HEK293 (cell line): ENCODE data around the gene CTF1.
"Not testable (repeated sequence)": the region's sequence is repeated elsewhere in the genome, so short reads cannot be mapped to it uniquely, and the experiment has no call there.

Experiments
- CTCF ChIA-PET: fragments of 350-600 bp; formaldehyde crosslinking; extraction: SDS; loops from one replicate; lab custom pipeline; 2021; ENCODE audit warnings: antibody characterized with exemption; lab: Yijun Ruan, JAX
- POLR2A ChIA-PET: fragments of 300-600 bp; formaldehyde crosslinking; extraction: SDS; loops from one replicate; lab custom pipeline; 2020; ENCODE audit warnings: antibody characterized with exemption, inconsistent platforms; lab: Yijun Ruan, JAX
- H3K27ac ChIP-seq: fragments of 200-500 bp; sonication (Bioruptor generic); 2 replicates; pipeline ENCODE4 v1.5.1; 2014; ENCODE audit warnings: low read depth, low read length, control low read depth, inconsistent platforms; ENCODE audit errors: extremely low read depth
- H3K36me3 ChIP-seq, 2 experiments: fragments of 200-500 bp in 1 of 2; sonication (Bioruptor generic) in 1 of 2; 1 replicate in 1 of 2; 2 replicates in 1 of 2; pipeline ENCODE4 v1.5.1; 2014 to 2017; ENCODE audit warnings: inconsistent platforms in 2 of 2, low read length in 2 of 2; ENCODE audit not compliant: control insufficient read depth in 2 of 2, insufficient read depth in 1 of 2
- H3K4me1 ChIP-seq: fragments of 200-500 bp; sonication (Bioruptor generic); 2 replicates; pipeline ENCODE4 v1.5.1; 2014; ENCODE audit warnings: mild to moderate bottlenecking, low read length, inconsistent platforms; ENCODE audit not compliant: control insufficient read depth, insufficient read depth
- H3K4me3 ChIP-seq: 2 replicates; pipeline ENCODE4 v1.5.1; 2011; ENCODE audit warnings: low read depth, mild to moderate bottlenecking, control low read depth, low read length, moderate library complexity
- H3K9me3 ChIP-seq: fragments of 200-500 bp; sonication (Bioruptor generic); 2 replicates; pipeline ENCODE4 v1.5.1; 2014; ENCODE audit warnings: low read depth, low read length, inconsistent platforms; ENCODE audit not compliant: control insufficient read depth, insufficient read depth
- EGR2 ChIP-seq: fragments of 450-650 bp; formaldehyde crosslinking; IDR thresholded peaks from 2 replicates; pipeline ENCODE4 v1.5.1; 2016; ENCODE audit warnings: low read depth, missing biosample characterization, missing genetic modification characterization
- GLIS2 ChIP-seq: fragments of 450-650 bp; formaldehyde crosslinking; IDR thresholded peaks from 2 replicates; pipeline ENCODE4 v1.5.1; 2016; ENCODE audit warnings: missing biosample characterization, missing genetic modification characterization
- KLF1 ChIP-seq: fragments of 450-650 bp; formaldehyde crosslinking; IDR thresholded peaks from 2 replicates; pipeline ENCODE4 v1.5.1; 2016; ENCODE audit warnings: missing biosample characterization, missing genetic modification characterization
- KLF9 ChIP-seq: fragments of 450-650 bp; formaldehyde crosslinking; IDR thresholded peaks from 2 replicates; pipeline ENCODE4 v1.5.1; 2016; ENCODE audit warnings: missing biosample characterization, missing genetic modification characterization, low read depth
- OSR2 ChIP-seq: fragments of 450-650 bp; formaldehyde crosslinking; IDR thresholded peaks from 2 replicates; pipeline ENCODE4 v1.5.1; 2016; ENCODE audit warnings: missing biosample characterization, missing genetic modification characterization
- PRDM10 ChIP-seq: fragments of 450-650 bp; formaldehyde crosslinking; IDR thresholded peaks from 2 replicates; pipeline ENCODE4 v1.5.1; 2016; ENCODE audit warnings: missing biosample characterization, missing genetic modification characterization
- WT1 ChIP-seq: fragments of 450-650 bp; formaldehyde crosslinking; IDR thresholded peaks from 2 replicates; pipeline ENCODE4 v1.5.1; 2016; ENCODE audit warnings: missing biosample characterization, missing genetic modification characterization
- YY1 ChIP-seq: fragments of 450-650 bp; formaldehyde crosslinking; IDR thresholded peaks from 2 replicates; pipeline ENCODE4 v1.5.1; 2018; ENCODE audit warnings: missing biosample characterization, missing genetic modification characterization
- ZBTB17 ChIP-seq: fragments of 450-650 bp; formaldehyde crosslinking; IDR thresholded peaks from 2 replicates; pipeline ENCODE4 v1.5.1; 2016; ENCODE audit warnings: missing biosample characterization, missing genetic modification characterization
- ZBTB7A ChIP-seq: fragments of 450-650 bp; formaldehyde crosslinking; IDR thresholded peaks from 2 replicates; pipeline ENCODE4 v1.5.1; 2016; ENCODE audit warnings: low read depth, missing biosample characterization, missing genetic modification characterization
- ZFHX2 ChIP-seq: fragments of 450-650 bp; formaldehyde crosslinking; conservative IDR thresholded peaks from 2 replicates; pipeline ENCODE4 v1.5.1; 2016; ENCODE audit warnings: missing biosample characterization, missing genetic modification characterization
- ZNF157 ChIP-seq: fragments of 450-650 bp; formaldehyde crosslinking; IDR thresholded peaks from 2 replicates; pipeline ENCODE4 v1.5.1; 2016; ENCODE audit warnings: missing biosample characterization, missing genetic modification characterization
- ZNF174 ChIP-seq: fragments of 450-650 bp; formaldehyde crosslinking; IDR thresholded peaks from 2 replicates; pipeline ENCODE4 v1.5.0; 2017; ENCODE audit warnings: missing biosample characterization, mild to moderate bottlenecking, missing genetic modification characterization
- ZNF2 ChIP-seq: fragments of 450-650 bp; formaldehyde crosslinking; IDR thresholded peaks from 2 replicates; pipeline ENCODE4 v1.5.1; 2016; ENCODE audit warnings: missing biosample characterization, missing genetic modification characterization
- ZNF202 ChIP-seq: fragments of 450-650 bp; formaldehyde crosslinking; IDR thresholded peaks from 2 replicates; pipeline ENCODE4 v1.5.1; 2016; ENCODE audit warnings: missing biosample characterization, missing genetic modification characterization, borderline replicate concordance
- ZNF211 ChIP-seq: fragments of 450-650 bp; formaldehyde crosslinking; IDR thresholded peaks from 2 replicates; pipeline ENCODE4 v1.5.1; 2016; ENCODE audit warnings: low read depth, missing biosample characterization, missing genetic modification characterization
- ZNF248 ChIP-seq: fragments of 450-650 bp; formaldehyde crosslinking; IDR thresholded peaks from 2 replicates; pipeline ENCODE4 v1.5.1; 2017; ENCODE audit warnings: missing biosample characterization, missing genetic modification characterization
- ZNF416 ChIP-seq: fragments of 450-650 bp; formaldehyde crosslinking; IDR thresholded peaks from 2 replicates; pipeline ENCODE4 v1.5.1; 2016; ENCODE audit warnings: missing biosample characterization, missing genetic modification characterization
- ZNF600 ChIP-seq: fragments of 450-650 bp; formaldehyde crosslinking; IDR thresholded peaks from 2 replicates; pipeline ENCODE4 v1.5.1; 2016; ENCODE audit warnings: missing biosample characterization, missing genetic modification characterization
- ZNF654 ChIP-seq: fragments of 450-650 bp; formaldehyde crosslinking; IDR thresholded peaks from 2 replicates; pipeline ENCODE4 v1.5.1; 2016; ENCODE audit warnings: low read depth, missing biosample characterization, missing genetic modification characterization
- ZNF660 ChIP-seq: fragments of 450-650 bp; IDR thresholded peaks from 2 replicates; pipeline ENCODE4 v1.5.1; 2018; ENCODE audit warnings: missing biosample characterization, mild to moderate bottlenecking, missing genetic modification characterization
- TF ChIP-seq, protein P1 (sequence below): fragments of 450-650 bp; formaldehyde crosslinking; IDR thresholded peaks from 2 replicates; pipeline ENCODE4 v1.5.1; 2016; ENCODE audit warnings: missing biosample characterization, missing genetic modification characterization
- TF ChIP-seq, protein P2 (sequence below): fragments of 450-650 bp; formaldehyde crosslinking; IDR thresholded peaks from 2 replicates; pipeline ENCODE4 v1.5.1; 2017; ENCODE audit warnings: missing biosample characterization, missing genetic modification characterization

CTF1 gene

GRCh38 chr16:30937692-30938091 lies 41.3 kb downstream of the CTF1 start:
- Histone ChIP-seq H3K9me3 (no peaks in the 10 kb centered on the region), H3K27ac (no peak overlapping the region), H3K36me3 (peaks cover 17 to 81% of the 10 kb centered on the region in 2 experiments; a peak in 2 of 3 replicates), H3K4me3 (no peak overlapping the region), H3K4me1 (no peaks in the 10 kb centered on the region)
- CTCF ChIA-PET, result interaction anchor here (0.7 to 0.8 kb wide), 2 partner anchors 14 to 19 kb away, joined by 3 read pairs; no protein-coding TSS in a partner anchor
- TF ChIP-seq ZNF211 (tag by site-specific recombination) (no peak), ZNF660 (no peak), ZNF600 (tag by site-specific recombination) (0 out of 2 replicates have a peak, but pooled peaks have one; percentile 28)
- POLR2A ChIA-PET, result interaction anchor here (1.1 kb wide), 1 partner anchor 166 kb away, joined by 3 read pairs; no protein-coding TSS in a partner anchor

DNA sequence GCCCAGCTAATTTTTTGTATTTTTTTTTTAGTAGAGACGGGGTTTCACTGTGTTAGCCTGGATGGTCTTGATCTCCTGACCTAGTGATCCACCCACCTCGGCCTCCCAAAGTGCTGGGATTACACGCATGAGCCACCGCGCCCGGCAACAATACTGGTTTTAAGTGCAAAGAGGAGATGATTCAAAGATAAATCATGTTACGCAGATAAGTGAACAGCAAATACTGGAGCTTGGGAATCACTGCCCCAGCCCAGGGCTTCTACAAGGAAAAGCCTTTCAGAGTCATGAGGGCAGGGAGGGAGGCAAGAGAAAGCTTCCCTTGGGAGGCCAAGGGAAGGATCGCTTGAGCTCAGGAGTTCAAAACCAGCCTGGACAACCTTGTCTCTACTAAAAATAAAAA lies 43.2 kb downstream of the CTF1 start:
- peaks cover 23 to 80% of the 10 kb centered on the region in 2 experiments; a peak in 2 of 3 replicates for H3K36me3 ChIP-seq
- H3K4me1 ChIP-seq, H3K9me3 ChIP-seq, H3K4me3 ChIP-seq, H3K27ac ChIP-seq: not testable (repeated sequence)
- ChIA-PET POLR2A (interaction anchor here (0.7 to 3.7 kb wide), 2 partner anchors 12 kb away, joined by 3 to 15 read pairs; no protein-coding TSS in a partner anchor), CTCF (interaction anchor here (1.2 to 6.5 kb wide), 3 partner anchors 14 to 125 kb away, joined by 5 to 74 read pairs (median 58); no protein-coding TSS in a partner anchor)

DNA sequence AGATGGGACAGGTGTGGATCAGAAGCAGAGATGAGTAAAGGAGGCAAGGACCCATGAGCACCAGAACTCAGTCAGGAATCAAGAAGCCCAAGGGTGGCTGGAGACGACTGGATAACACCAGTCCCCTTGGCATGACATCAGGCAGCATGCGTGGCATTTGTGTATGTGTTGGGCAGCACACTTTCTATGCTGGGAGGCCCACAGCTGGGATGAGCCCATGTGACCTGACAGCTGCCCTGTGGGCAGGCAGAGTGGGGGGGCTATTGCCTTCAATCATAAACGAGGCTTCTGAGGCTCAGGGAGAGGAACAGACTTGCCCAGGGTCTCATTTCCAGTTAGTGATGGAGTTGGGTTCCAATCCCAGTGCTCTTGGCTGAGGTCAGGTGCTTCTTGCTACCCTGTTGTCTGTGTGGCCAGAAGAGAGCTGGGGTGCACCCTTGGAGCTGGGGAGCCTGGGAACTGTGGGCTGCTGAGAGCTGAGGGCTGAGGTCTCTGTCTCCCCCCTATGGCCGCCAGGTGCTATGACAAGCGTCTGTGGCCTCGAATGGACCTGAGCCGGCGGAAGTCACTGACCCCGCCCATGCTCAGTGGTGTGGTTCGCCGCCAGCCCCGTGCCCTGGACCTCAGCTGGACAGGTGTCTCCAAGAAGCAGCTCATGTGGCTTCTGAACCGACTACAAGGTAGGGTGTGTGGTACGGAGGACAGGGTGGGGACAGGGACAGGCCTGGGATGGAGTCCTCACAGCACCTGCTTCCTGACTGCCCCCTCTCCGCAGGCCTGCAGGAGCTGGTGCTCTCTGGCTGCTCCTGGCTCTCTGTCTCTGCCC lies 45.4 kb downstream of the CTF1 start:
- POLR2A ChIA-PET, result interaction anchor here (0.6 to 3.7 kb wide), 9 partner anchors 12 to 224 kb away, joined by 3 to 15 read pairs (median 4); partner anchors contain the start of genes FBXL19, KAT8 and SETD1A
- Histone ChIP-seq H3K36me3 (peaks cover 28 to 73% of the 10 kb centered on the region in 2 experiments; a peak in 2 of 3 replicates), H3K27ac (no peak overlapping the region), H3K4me1 (no peaks in the 10 kb centered on the region), H3K4me3 (no peak overlapping the region), H3K9me3 (no peaks in the 10 kb centered on the region)
- CTCF ChIA-PET, result interaction anchor here (0.6 to 6.5 kb wide), 33 partner anchors 8 to 926 kb away, joined by 3 to 74 read pairs (median 3); partner anchors contain the start of gene SETD1A
- TF ChIP-seq ZNF2 (tag by site-specific recombination) (0 out of 2 replicates have a peak, but pooled peaks have one; percentile 28), ZNF202 (tag by site-specific recombination) (no peak), EGR2 (no peak), KLF9 (tag by site-specific recombination) (peak; percentile 83), ZBTB7A (tag by site-specific recombination) (no peak), ZNF248 (no peak), ZNF174 (tag by site-specific recombination) (no peak), OSR2 (tag by site-specific recombination) (no peak), ZNF416 (tag by site-specific recombination) (no peak), GLIS2 (tag by site-specific recombination) (peak; percentile 33; the same call in 1 of the 2 replicates), WT1 (tag by site-specific recombination) (no peak), ZBTB17 (tag by site-specific recombination) (no peak), ZNF654 (tag by site-specific recombination) (peak; percentile 65), KLF1 (tag by site-specific recombination) (no peak), ZNF157 (tag by site-specific recombination) (no peak), YY1 (no peak), ZFHX2 (tag by site-specific recombination) (peak; percentile 10; the same call in 1 of the 2 replicates), PRDM10 (tag by site-specific recombination) (0 out of 2 replicates have a peak, but pooled peaks have one; percentile 13)
- TF ChIP-seq, protein P1, sequence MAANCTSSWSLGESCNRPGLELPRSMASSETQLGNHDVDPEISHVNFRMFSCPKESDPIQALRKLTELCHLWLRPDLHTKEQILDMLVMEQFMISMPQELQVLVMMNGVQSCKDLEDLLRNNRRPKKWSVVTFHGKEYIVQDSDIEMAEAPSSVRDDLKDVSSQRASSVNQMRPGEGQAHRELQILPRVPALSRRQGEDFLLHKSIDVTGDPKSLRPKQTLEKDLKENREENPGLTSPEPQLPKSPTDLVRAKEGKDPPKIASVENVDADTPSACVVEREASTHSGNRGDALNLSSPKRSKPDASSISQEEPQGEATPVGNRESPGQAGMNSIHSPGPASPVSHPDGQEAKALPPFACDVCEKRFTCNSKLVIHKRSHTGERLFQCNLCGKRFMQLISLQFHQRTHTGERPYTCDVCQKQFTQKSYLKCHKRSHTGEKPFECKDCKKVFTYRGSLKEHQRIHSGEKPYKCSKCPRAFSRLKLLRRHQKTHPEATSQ (tag by site-specific recombination), result no peak
- TF ChIP-seq, protein P2, sequence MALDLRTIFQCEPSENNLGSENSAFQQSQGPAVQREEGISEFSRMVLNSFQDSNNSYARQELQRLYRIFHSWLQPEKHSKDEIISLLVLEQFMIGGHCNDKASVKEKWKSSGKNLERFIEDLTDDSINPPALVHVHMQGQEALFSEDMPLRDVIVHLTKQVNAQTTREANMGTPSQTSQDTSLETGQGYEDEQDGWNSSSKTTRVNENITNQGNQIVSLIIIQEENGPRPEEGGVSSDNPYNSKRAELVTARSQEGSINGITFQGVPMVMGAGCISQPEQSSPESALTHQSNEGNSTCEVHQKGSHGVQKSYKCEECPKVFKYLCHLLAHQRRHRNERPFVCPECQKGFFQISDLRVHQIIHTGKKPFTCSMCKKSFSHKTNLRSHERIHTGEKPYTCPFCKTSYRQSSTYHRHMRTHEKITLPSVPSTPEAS (tag by site-specific recombination), result no peak
